ENCODE measurements around the gene DVL3.

GRCh38 chr3:184158404-184158803 lies 3.2 kb downstream of the DVL3 start:
- TF ChIP-seq CTCF (IDR thresholded peaks at IDR 0.05) (no peak), POLR2A (IDR thresholded peaks at IDR 0.05) (no peak), EP300 (IDR thresholded peaks at IDR 0.05) (no peak)

Data from gastroesophageal sphincter (tissue), 3 donors.